Transverse colon (tissue), 4 donors: ENCODE results near the gene CREB3L4. TPM values are rescaled to one million over a fixed set of nuclear protein-coding genes. Genes with fewer than 3 reads are reported as not detected.

ENCODE experiments used
- small RNA-seq, 4 donors: library from RNA; depleted of rRNA; stranded (forward); fragments of <200 nt; gene quantifications; one replicate each; pipeline ENCODE3, GENCODE V24; 2016
- total RNA-seq, 4 donors: library from RNA; depleted of rRNA; stranded (reverse); fragments of >200 nt; gene quantifications; one replicate each; pipeline ENCODE4 v1.1.0, GENCODE V29; 2016

Gene CREB3L4
- total RNA-seq, 4 donors from 2014 or later: 2.2 to 18.7 (median 11.6) TPM

Small RNA genes within 50 kb of the gene (small RNA-seq; reads per million reads assigned to genes)
- 0 to 0.28 (median 0.15) reads per million in 4 donors for gene MIR6737

Other genes with a start within 250 kb of the CREB3L4 start
- 10 to 100 TPM; 26.1 to 35.6 (median 28.0) TPM for gene INTS3, start 239.9 kb upstream of the CREB3L4 start, total RNA-seq
- 100 to 1,000 TPM in 1 of 4 donors, 10 to 100 TPM in 3; 15.2 to 159 (median 26.2) TPM for gene SLC27A3, start 192.5 kb upstream of the CREB3L4 start, total RNA-seq
- 10 to 100 TPM; 16.7 to 28.1 (median 20.2) TPM for gene GATAD2B, start 44.9 kb upstream of the CREB3L4 start, total RNA-seq
- 100 to 1,000 TPM in 1 of 4 donors, 10 to 100 TPM in 3; 42.3 to 121 (median 50.3) TPM for gene DENND4B, start 21.2 kb upstream of the CREB3L4 start, total RNA-seq
- 10 to 100 TPM; 13.3 to 32.5 (median 21.4) TPM for gene CRTC2, start 9.3 kb upstream of the CREB3L4 start, total RNA-seq
- gene SLC39A1, start 4.4 kb upstream of the CREB3L4 start, total RNA-seq: 10 to 100 TPM; 19.9 to 80.0 (median 47.1) TPM
- 100 to 1,000 TPM in 3 of 4 donors, 10 to 100 TPM in 1; 88.8 to 303 (median 280) TPM for gene JTB, start 9.8 kb downstream of the CREB3L4 start, total RNA-seq
- gene RAB13, start 18.4 kb downstream of the CREB3L4 start, total RNA-seq: 10 to 100 TPM in 2 of 4 donors, 1 to 10 TPM in 2; 4.0 to 27.9 (median 15.4) TPM
- gene RPS27, start 22.9 kb downstream of the CREB3L4 start, total RNA-seq: 1,000 to 10,000 TPM in 2 of 4 donors, 100 to 1,000 TPM in 2; 222 to 1,839 (median 900) TPM
- gene NUP210L, start 187.2 kb downstream of the CREB3L4 start, total RNA-seq: not detected
- gene TPM3, start 224.2 kb downstream of the CREB3L4 start, total RNA-seq: 100 to 1,000 TPM; 208 to 434 (median 324) TPM
- gene CFAP141, start 238.4 kb downstream of the CREB3L4 start, total RNA-seq: not detected